ENCODE results near the gene HOXD13.
A peak's percentile ranks its signal among the peaks of the same experiment; 100 is the strongest.

HOXD13 gene

GRCh38 chr2:176107731-176108181 is 15.2 kb downstream of the HOXD13 start:
- no peak for DNase-seq

- DNase-seq: no peak
These were observed 16.8 kb downstream of the HOXD13 start for GRCh38 chr2:176109192-176109901.

GRCh38 chr2:176109946-176110345 is 17.4 kb downstream of the HOXD13 start:
- DNase-seq: no peak

GRCh38 chr2:176110415-176111308 is 18.1 kb downstream of the HOXD13 start:
- DNase-seq: no peak

GRCh38 chr2:176111309-176111663 is 18.8 kb downstream of the HOXD13 start:
- DNase-seq: peak; percentile 3

- DNase-seq: no peak
These were observed 19.4 kb downstream of the HOXD13 start for GRCh38 chr2:176111846-176112374.

GRCh38 chr2:176112375-176113302 is 20.1 kb downstream of the HOXD13 start:
- no peak for DNase-seq

GRCh38 chr2:176114120-176114929 is 21.8 kb downstream of the HOXD13 start:
- no peak for DNase-seq

GRCh38 chr2:176114930-176115625 is 22.6 kb downstream of the HOXD13 start:
- no peak for DNase-seq

GRCh38 chr2:176115883-176116813 is 23.6 kb downstream of the HOXD13 start, which contains the start of gene HOXD10:
HOXD10 (plus strand) TSS chr2:176116778; CDS start chr2:176116834, 56 bp downstream.
- no peak for DNase-seq

- no peak for DNase-seq
These were observed 24.8 kb downstream of the HOXD13 start for GRCh38 chr2:176117162-176117822.

- no peak for DNase-seq
These were observed 25.4 kb downstream of the HOXD13 start for GRCh38 chr2:176117823-176118371.

GRCh38 chr2:176118601-176119339 is 26.2 kb downstream of the HOXD13 start:
- DNase-seq: no peak

- no peak for DNase-seq
These were observed 28.1 kb downstream of the HOXD13 start for GRCh38 chr2:176120364-176121189.

- DNase-seq: no peak
These were observed 28.9 kb downstream of the HOXD13 start for GRCh38 chr2:176121190-176122051.

- no peak for DNase-seq
These were observed 29.6 kb downstream of the HOXD13 start for GRCh38 chr2:176122052-176122682.
